WERI-Rb-1 (cell line): Measurements from ENCODE around the gene OPHN1.
A peak's percentile ranks its signal among the peaks of the same experiment; 100 is the strongest.

Experiments used
- DNase-seq: peaks from one replicate; pipeline ENCODE4 v3.0.0-alpha.2; 2020
- H3K27ac ChIP-seq: fragments of 250-450 bp; sonication (Bioruptor Pico); 2 replicates; pipeline ENCODE4 v1.5.1; 2020; ENCODE audit warnings: mild to moderate bottlenecking, moderate library complexity
- H3K27me3 ChIP-seq: fragments of 250-450 bp; sonication (Bioruptor Pico); 2 replicates; pipeline ENCODE4 v1.5.1; 2021; ENCODE audit warnings: mild to moderate bottlenecking, low read depth, moderate library complexity; ENCODE audit not compliant: insufficient read depth, severe bottlenecking
- H3K36me3 ChIP-seq: fragments of 250-450 bp; sonication (Bioruptor Pico); 2 replicates; pipeline ENCODE4 v1.5.1; 2020; ENCODE audit warnings: mild to moderate bottlenecking, moderate library complexity
- H3K4me3 ChIP-seq: 2 replicates; pipeline ENCODE4 v1.5.1; 2011; ENCODE audit warnings: low read depth, mild to moderate bottlenecking, control low read depth, low read length
- H3K9me3 ChIP-seq: fragments of 250-450 bp; sonication (Bioruptor Pico); 2 replicates; pipeline ENCODE4 v1.5.1; 2021; ENCODE audit warnings: mild to moderate bottlenecking, moderate library complexity; ENCODE audit not compliant: severe bottlenecking
- TF ChIP-seq, protein P1 (sequence below): IDR thresholded peaks from 2 replicates; pipeline ENCODE4 v1.5.1; 2011; ENCODE audit warnings: low read depth, mild to moderate bottlenecking, control low read depth, inconsistent platforms, low read length

OPHN1 gene

DNA sequence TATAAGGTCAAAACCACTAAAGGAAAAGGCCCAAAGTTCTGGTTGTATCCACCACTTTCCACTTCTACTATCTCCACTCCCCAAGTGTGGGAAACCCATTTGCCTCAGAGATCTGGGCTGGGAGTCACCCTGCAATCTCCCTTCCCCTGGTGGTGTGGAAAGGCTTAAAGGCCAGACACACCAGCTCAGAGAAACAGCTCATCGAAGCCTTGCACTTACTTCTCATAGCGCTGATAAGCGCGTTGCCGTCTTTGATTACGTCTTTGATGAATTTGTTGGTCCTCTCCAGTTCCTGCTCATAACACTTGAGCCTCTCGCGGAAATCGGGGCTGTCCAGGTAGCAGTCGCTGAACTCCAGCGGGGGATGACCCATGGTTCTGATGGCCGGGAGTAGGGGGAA lies 647 bp downstream of the OPHN1 start:
- Histone ChIP-seq H3K27ac (no peak overlapping the region), H3K4me3 (peak overlapping the region; percentile 54), H3K27me3 (peaks cover 10% of the 10 kb centered on the region), H3K9me3 (no peaks in the 10 kb centered on the region), H3K36me3 (no peaks in the 10 kb centered on the region)
- TF ChIP-seq, protein P1, sequence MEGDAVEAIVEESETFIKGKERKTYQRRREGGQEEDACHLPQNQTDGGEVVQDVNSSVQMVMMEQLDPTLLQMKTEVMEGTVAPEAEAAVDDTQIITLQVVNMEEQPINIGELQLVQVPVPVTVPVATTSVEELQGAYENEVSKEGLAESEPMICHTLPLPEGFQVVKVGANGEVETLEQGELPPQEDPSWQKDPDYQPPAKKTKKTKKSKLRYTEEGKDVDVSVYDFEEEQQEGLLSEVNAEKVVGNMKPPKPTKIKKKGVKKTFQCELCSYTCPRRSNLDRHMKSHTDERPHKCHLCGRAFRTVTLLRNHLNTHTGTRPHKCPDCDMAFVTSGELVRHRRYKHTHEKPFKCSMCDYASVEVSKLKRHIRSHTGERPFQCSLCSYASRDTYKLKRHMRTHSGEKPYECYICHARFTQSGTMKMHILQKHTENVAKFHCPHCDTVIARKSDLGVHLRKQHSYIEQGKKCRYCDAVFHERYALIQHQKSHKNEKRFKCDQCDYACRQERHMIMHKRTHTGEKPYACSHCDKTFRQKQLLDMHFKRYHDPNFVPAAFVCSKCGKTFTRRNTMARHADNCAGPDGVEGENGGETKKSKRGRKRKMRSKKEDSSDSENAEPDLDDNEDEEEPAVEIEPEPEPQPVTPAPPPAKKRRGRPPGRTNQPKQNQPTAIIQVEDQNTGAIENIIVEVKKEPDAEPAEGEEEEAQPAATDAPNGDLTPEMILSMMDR: no peak
- DNase-seq: peak; percentile 7

DNA sequence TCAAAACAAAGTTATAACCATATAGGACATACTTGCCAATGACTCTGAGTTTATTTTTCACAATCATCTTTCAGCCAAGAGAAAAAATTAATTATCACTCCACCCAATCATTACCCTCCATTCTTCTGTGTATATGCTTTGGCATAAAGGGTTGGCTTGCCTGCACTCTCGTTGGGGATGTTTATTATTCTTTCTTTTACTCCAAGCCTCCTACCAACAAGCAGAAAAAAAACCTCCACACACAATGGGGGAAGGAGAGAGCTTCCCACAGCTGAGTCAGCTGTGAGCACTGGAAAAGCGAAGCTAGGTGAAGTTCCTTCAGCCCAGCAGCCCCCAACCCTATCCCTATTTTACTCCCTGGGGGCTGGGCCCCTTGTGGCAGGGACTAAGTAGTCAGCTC lies 1.5 kb downstream of the OPHN1 start:
- H3K27ac ChIP-seq: no peak overlapping the region
- no peaks in the 10 kb centered on the region for H3K9me3 ChIP-seq
- H3K36me3 ChIP-seq: no peaks in the 10 kb centered on the region
- DNase-seq: no peak
- TF ChIP-seq, protein P1: no peak
- peaks cover 10% of the 10 kb centered on the region for H3K27me3 ChIP-seq
- H3K4me3 ChIP-seq: no peak overlapping the region

DNA sequence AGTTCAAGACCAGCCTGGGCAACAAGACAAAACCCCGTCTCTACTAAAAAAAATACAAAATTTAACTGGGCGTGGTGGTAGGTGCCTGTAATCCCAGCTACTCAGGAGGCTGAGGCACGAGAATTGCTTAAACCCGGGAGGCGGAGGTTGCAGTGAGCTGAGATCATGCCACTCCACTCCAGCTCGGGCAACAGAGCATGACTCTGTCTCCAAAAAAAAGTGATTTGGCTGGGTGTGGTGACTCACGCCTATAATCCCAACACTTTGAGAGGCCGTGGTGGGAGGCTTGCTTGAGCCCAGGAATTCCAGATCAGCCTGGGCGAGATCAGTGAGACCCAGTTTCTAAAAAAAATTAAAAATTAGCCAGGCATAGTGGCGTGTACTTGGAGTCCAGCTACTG lies 4.1 kb downstream of the OPHN1 start:
- H3K4me3 ChIP-seq: no peak overlapping the region
- TF ChIP-seq, protein P1: no peak
- DNase-seq: no peak
- no peaks in the 10 kb centered on the region for H3K36me3 ChIP-seq
- peaks cover 6% of the 10 kb centered on the region for H3K27me3 ChIP-seq
- no peaks in the 10 kb centered on the region for H3K9me3 ChIP-seq
- no peak overlapping the region for H3K27ac ChIP-seq

DNA sequence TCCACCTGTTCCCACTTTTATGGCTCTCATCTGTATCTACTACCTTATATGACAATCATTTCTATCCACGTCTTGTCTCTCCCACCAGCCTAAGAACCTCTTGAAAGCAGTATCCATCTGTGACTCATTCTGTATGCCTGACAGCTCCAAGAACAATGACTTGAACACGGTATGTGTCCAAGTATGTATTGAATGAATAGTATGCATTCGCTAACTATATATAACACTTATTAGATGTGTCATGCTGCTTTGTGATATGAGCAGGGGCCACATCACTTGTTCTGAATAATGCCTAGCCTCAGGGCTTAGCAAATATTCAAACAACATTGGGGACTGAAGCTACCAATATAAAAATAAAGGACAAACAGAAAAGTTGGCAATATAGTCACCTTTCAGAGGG lies 4.9 kb downstream of the OPHN1 start:
- Histone ChIP-seq H3K4me3 (no peak overlapping the region), H3K27me3 (peaks cover 6% of the 10 kb centered on the region), H3K9me3 (no peaks in the 10 kb centered on the region), H3K36me3 (no peaks in the 10 kb centered on the region), H3K27ac (no peak overlapping the region)
- DNase-seq: no peak
- TF ChIP-seq, protein P1: no peak

DNA sequence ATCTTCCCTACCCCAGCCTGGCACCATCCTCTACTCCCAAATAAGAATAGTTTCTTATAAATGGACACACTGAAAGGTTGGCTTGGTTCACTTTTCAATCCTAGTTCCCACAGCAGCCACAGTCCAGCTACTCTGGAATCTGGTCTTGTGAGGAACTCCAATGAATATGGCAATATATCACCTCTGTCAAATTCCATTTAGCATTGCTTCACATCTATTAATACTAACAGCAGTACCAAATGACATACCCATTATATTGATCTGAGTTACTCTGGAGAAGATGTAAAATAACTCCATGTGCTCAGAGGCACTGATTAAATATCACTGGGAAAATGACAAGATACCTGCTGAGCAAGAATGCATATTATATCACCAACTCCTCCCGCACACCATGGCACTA lies 8.6 kb downstream of the OPHN1 start:
- Histone ChIP-seq H3K36me3 (no peaks in the 10 kb centered on the region), H3K27me3 (no peaks in the 10 kb centered on the region), H3K9me3 (no peaks in the 10 kb centered on the region), H3K27ac (no peak overlapping the region), H3K4me3 (no peak overlapping the region)
- no peak for DNase-seq
- TF ChIP-seq, protein P1: no peak

DNA sequence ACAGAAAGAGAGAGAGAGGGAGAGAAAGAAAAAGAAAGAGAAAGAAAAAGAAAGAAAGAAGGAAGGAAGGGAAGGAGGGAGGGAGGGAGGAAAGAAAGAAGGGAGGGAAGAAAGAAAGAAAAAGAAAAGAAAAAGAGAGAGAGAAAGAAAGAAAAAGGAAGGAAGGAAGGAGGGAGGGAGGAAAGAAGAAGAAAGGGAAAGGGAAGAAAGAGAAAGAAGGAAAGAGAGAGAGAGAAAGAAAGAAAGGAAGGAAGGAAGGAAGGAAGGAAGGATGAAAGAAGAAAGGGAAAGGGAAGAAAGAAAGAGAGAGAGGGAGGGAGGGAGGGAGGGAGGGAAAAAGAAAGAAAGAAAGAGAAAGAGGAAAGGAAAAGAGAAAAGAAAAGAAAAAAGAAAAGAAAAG lies 10.8 kb downstream of the OPHN1 start:
- H3K27me3 ChIP-seq: no peaks in the 10 kb centered on the region
- no peaks in the 10 kb centered on the region for H3K36me3 ChIP-seq
- H3K9me3 ChIP-seq: no peaks in the 10 kb centered on the region
- TF ChIP-seq, protein P1: no peak
- H3K4me3 ChIP-seq: no peak overlapping the region
- no peak for DNase-seq
- H3K27ac ChIP-seq: no peak overlapping the region
